ENCODE results near the gene SHTN1.

GRCh38 chr10:117002206-117002605, 2.8 kb downstream of the SHTN1 start:
- TF ChIP-seq CTCF (conservative IDR thresholded peaks at IDR 0.05 in 1 of 2, IDR thresholded peaks at IDR 0.05 in 1 of 2; ENCODE audit: extremely low read depth in 1 of 2, insufficient read depth in 1 of 2, low read depth in 1 of 2, low read length in 2 of 2) (no peak), EZH2 (IDR thresholded peaks at IDR 0.05; ENCODE audit: borderline replicate concordance, low read length) (no peak)

Measured in mammary epithelial cell (primary cell).